WERI-Rb-1 (cell line): ENCODE measurements around the gene LMO7.
"Not testable (repeated sequence)": the region's sequence is repeated elsewhere in the genome, so short reads cannot be mapped to it uniquely, and the experiment has no call there.

Experiments used
- DNase-seq: peaks from one replicate; pipeline ENCODE4 v3.0.0-alpha.2; 2020
- H3K27ac ChIP-seq: fragments of 250-450 bp; sonication (Bioruptor Pico); 2 replicates; pipeline ENCODE4 v1.5.1; 2020; ENCODE audit warnings: mild to moderate bottlenecking, moderate library complexity
- H3K27me3 ChIP-seq: fragments of 250-450 bp; sonication (Bioruptor Pico); 2 replicates; pipeline ENCODE4 v1.5.1; 2021; ENCODE audit warnings: mild to moderate bottlenecking, low read depth, moderate library complexity; ENCODE audit not compliant: insufficient read depth, severe bottlenecking
- H3K36me3 ChIP-seq: fragments of 250-450 bp; sonication (Bioruptor Pico); 2 replicates; pipeline ENCODE4 v1.5.1; 2020; ENCODE audit warnings: mild to moderate bottlenecking, moderate library complexity
- H3K4me3 ChIP-seq: 2 replicates; pipeline ENCODE4 v1.5.1; 2011; ENCODE audit warnings: low read depth, mild to moderate bottlenecking, control low read depth, low read length
- H3K9me3 ChIP-seq: fragments of 250-450 bp; sonication (Bioruptor Pico); 2 replicates; pipeline ENCODE4 v1.5.1; 2021; ENCODE audit warnings: mild to moderate bottlenecking, moderate library complexity; ENCODE audit not compliant: severe bottlenecking
- CTCF ChIP-seq: IDR thresholded peaks from 2 replicates; pipeline ENCODE4 v1.5.1; 2011; ENCODE audit warnings: low read depth, mild to moderate bottlenecking, control low read depth, inconsistent platforms, low read length

Gene LMO7

GRCh38 chr13:75724752-75725517, 88.8 kb downstream of the LMO7 start:
- no peak for TF ChIP-seq CTCF
- no peak for DNase-seq
- H3K9me3 ChIP-seq = no peaks in the 10 kb centered on the region
- H3K27me3 ChIP-seq = no peaks in the 10 kb centered on the region
- no peak overlapping the region for H3K4me3 ChIP-seq
- no peak overlapping the region for H3K27ac ChIP-seq
- H3K36me3 ChIP-seq = no peaks in the 10 kb centered on the region

DNA sequence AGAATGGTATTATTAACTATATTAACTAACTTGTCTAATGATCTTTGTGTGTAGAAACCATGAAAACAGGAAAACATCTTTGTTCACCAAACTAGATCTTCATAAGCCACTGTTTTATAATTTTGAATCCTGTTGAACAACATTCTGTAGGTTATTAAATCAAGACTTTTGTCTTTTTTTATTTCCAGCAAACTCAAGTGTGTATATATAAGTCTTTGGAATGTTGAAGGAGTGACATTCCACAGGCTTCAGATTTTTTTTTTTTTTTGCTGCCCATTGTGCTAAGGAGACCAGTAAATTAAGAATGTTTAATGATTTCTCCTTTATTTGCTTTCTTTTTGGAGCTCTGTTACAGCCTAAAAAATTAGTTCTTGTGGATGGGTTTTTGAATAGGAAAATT, 89.6 kb downstream of the LMO7 start:
- Histone ChIP-seq H3K9me3 (no peaks in the 10 kb centered on the region), H3K27me3 (no peaks in the 10 kb centered on the region), H3K27ac (no peak overlapping the region), H3K4me3 (no peak overlapping the region), H3K36me3 (no peaks in the 10 kb centered on the region)
- no peak for DNase-seq
- TF ChIP-seq CTCF = no peak

- no peak overlapping the region for H3K27ac ChIP-seq
Observed at GRCh38 chr13:75726306-75726705, 90.2 kb downstream of the LMO7 start.

DNA sequence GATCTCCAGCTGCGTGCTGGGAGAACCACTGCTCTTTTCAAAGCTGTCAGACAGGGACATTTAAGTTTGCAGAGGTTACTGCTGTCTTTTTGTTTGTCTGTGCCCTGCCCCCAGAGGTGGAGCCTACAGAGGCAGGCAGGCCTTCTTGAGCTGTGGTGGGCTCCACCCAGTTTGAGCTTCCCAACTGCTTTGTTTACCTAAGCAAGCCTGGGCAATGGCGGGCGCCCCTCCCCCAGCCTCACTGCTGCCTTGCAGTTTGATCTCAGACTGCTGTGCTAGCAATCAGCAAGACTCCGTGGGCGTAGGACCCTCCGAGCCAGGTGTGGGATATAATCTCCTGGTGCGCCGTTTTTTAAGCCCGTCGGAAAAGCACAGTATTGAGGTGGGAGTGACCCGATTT, 97.0 kb downstream of the LMO7 start:
- not testable (repeated sequence) for DNase-seq, H3K9me3 ChIP-seq, H3K4me3 ChIP-seq, H3K27ac ChIP-seq, H3K36me3 ChIP-seq, H3K27me3 ChIP-seq

More at GRCh38 chr13:75726306-75726705, 90.2 kb downstream of the LMO7 start:
- no peak for DNase-seq
- H3K36me3 ChIP-seq = no peaks in the 10 kb centered on the region
- H3K27me3 ChIP-seq = no peaks in the 10 kb centered on the region
- no peak for TF ChIP-seq CTCF
- no peaks in the 10 kb centered on the region for H3K9me3 ChIP-seq
- no peak overlapping the region for H3K4me3 ChIP-seq

DNA sequence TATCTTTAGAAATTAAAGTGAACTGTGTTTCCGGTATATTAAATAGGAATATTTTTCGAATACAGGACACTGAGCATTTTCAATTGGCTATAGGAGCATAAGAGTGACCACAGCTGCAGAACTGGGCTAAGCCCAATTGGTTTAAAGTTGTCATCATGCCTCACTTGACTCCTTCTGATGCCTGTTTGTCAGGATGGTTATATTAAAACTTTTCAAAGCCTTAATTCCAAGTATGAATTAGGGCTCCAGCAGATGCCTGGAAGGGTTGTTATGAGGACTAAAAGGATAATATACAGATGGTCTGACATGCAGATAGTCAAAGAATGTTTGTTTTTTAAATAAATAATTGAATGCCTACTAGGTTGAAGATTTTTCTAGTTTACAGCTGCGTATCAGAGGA, 100.0 kb downstream of the LMO7 start:
- no peak for TF ChIP-seq CTCF
- no peaks in the 10 kb centered on the region for H3K27me3 ChIP-seq
- H3K4me3 ChIP-seq = no peak overlapping the region
- no peak for DNase-seq
- no peak overlapping the region for H3K27ac ChIP-seq
- H3K9me3 ChIP-seq = no peaks in the 10 kb centered on the region
- H3K36me3 ChIP-seq = no peaks in the 10 kb centered on the region

DNA sequence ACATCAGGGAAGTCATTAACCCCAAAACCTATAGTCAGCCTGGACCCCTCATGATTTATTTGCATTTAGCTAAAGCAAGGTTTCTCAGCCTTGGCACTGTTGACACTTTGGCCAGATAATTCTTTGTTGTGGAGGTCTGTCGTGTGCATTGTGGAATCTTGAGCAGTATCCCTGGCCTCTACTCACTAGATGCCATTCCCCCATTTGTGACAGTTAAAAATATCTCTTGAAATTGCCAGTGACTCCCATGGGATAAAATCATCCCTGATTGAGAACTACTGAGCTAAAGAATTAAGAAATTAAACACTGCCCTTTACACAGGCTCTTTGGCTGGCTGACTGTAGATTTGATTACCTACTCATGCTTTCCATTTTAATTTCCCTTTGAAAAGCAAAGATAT, 102.7 kb downstream of the LMO7 start:
- Histone ChIP-seq H3K27me3 (no peaks in the 10 kb centered on the region), H3K27ac (no peak overlapping the region), H3K9me3 (no peaks in the 10 kb centered on the region), H3K4me3 (no peak overlapping the region), H3K36me3 (no peaks in the 10 kb centered on the region)
- DNase-seq = no peak
- TF ChIP-seq CTCF = no peak
